HG03175 (cell line): ENCODE results near the gene OR3A2.
"Not testable (repeated sequence)": the region's sequence is repeated elsewhere in the genome, so short reads cannot be mapped to it uniquely, and the experiment has no call there.

Source experiments
- ATAC-seq: cut with Tn5 transposase; IDR thresholded peaks from one replicate; pipeline ENCODE4 v1.9.1; 2021; ENCODE audit warnings: mild to moderate bottlenecking, moderate library complexity; ENCODE audit not compliant: unreplicated experiment

The OR3A2 gene

DNA sequence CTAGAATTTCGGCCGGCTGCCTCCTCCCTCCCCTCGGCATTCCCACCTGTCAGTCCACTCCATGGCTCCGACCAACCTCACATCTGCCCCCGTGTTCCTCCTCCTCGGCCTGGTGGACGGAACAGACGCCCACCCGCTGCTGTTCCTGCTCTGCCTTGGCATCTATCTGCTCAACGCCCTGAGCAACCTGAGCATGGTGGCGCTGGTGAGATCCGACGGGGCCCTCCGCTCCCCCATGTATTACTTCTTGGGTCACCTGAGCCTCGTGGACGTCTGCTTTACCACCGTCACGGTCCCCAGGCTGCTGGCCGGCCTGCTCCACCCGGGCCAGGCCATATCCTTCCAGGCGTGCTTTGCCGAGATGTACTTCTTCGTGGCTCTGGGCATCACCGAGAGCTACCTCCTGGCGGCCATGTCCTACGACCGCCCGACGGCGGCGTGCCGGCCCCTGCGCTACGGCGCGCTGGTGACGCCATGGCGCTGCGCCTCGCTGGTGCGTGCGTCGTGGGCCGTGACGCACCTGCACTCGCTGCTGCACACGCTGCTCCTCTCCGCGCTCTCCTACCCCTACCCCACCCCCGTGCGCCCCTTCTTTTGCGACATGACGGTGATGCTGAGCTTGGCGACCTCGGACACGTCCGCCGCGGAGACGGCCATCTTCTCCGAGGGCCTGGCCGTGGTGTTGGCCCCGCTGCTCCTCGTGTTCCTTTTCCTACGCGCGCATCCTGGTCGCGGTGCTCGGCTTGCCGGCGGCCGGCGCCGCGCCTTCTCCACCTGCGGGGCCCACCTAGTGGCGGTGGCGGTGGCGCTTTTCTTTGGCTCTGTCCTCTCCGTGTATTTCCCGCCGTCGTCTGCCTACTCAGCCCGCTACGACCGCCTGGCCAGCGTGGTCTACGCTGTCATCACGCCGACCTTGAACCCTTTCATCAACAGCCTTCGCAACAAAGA, at the start of gene OR3A2:
TSS of gene OR3A2 (minus strand) at position 440 of the 948 bp plus-strand sequence.
- peak; percentile 59 for ATAC-seq

DNA sequence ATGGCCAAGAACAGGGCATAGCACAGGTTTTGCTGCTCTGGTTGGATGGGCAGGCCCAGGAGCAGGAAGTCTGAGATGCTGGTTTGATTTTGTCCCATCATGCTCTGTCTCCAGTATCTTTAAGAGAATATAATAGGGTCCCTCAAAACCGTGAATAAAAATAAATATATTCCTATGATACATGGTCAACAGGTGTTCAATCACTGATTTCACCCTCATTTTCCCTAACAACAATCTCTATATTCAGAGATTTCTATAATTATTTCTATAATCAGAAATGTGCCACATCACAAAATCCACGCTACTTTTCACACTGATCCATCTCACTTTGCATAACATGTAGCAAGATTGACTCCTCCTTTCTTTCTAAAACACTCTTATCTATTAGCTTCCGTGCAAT, 47.6 kb upstream of the OR3A2 start, which contains the start of gene OR1E2:
TSS of gene OR1E2 (minus strand) at position 101 of the 400 bp plus-strand sequence. CDS start at position 101, 0 bp downstream.
- no peak for ATAC-seq

DNA sequence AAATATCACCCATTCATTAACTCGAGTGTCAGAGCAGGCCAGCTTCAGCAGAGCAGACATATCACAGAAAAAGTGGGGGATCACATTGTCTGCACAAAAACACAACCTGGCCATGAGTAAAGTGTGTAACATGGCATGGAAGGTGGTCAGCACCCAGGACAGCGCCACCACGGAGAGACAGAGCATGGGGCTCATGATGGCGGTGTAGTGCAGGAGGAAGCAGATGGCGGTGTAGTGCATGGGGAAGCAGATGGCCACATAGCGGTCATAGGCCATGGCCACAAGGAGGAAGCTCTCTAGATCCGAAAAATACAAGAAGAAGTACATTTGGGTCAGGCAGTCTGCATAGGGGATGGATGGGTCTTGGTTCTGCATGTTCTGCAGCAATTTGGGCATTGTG, 47.1 kb upstream of the OR3A2 start:
- ATAC-seq, result not testable (repeated sequence)

DNA sequence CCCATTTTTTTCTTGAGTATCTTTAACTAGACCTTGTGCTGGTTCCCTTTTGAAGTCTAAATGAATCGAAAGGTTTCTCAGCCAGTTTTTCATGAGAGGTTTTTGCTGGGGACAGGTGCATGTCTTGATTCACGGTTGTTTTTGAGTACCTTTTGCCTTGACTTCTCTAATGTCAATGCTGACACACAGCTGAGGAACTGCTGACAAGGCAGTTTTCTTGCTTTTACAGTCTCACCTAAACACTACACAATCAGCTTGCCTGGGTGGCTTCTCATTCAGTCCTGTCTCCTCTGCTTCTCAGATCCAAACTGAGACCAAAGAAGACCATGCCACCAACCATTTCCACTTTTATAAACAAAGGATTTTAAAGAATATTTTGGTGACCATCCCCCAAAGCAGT, 32.1 kb upstream of the OR3A2 start:
- no peak for ATAC-seq

DNA sequence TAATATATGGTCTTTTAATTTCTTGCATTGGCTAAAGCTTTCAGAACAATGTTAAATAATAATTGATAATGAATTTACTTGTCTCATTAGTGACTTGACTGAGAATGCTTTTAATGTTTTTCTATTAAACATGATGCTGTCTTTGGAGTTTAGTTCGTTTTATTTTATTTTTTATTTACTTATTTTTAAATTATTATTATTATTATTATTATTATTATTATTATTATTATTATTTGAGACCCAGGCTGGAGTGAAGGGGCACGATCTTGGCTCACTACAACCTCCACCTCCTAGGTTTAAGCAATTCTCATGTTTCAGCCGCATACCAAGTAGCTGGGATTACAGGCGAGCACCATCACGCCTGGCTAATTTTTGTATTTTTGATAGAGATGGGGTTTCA, 29.5 kb upstream of the OR3A2 start:
- no peak for ATAC-seq

DNA sequence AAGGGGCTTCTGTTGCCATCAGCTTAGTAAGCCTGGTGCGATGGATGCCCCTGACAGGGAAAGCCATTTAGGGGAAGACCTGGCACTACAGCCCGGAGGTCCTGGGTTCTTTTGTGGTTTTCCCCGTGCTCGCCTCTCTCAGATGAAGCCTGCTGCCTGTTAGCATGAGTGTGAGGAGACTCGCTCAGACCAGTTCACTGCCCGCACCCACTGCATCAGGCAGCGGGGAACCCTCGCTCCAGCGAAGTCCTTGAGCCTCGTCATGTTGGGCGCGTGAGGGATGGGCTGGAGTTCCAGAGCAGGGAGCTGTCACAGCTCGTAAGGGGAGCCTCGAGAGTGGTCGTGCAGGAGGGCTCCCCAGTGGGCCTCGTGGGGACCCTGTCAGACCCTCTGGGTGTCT, 26.1 kb upstream of the OR3A2 start:
- ATAC-seq, result not testable (repeated sequence)

DNA sequence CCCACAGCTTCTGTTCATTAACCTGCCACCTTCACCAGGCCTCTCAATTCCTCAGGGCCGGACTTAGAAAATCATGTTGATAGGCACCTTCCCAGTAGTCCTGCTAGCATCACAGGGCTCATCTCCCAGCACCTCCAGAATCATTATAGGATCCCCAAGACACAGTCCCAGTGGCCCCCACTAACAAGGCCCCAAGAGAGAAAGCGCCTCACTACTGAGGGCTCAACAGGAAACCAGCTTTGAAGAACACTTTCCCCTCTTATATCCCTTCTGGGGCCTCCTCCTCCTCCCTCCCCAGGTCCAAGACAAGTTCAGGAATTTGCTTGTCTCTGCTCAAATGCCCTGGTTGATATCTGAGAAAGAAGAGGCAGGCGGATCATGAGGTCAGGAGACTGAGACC, 25.0 kb upstream of the OR3A2 start, which contains the start of gene OR3A3:
TSS of gene OR3A3 (plus strand) at position 301 of the 400 bp plus-strand sequence.
- no peak for ATAC-seq

DNA sequence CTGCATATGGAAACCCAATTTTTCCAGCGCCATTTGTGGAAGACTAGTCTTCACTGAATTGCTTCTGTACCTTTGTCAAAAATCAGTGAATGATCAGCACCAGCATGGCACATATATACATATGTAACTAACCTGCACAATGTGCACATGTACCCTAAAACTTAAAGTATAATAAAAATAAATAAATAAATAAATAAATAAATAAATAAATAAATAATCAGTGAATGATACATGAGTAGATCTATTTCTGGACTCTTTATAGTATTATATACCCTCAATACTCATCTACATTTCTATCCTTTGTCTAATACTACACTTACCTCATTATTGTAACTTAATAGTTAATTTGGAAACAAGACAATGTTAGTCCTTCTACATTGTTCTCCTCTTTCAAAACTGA, 17.7 kb upstream of the OR3A2 start:
- ATAC-seq, result not testable (repeated sequence)

DNA sequence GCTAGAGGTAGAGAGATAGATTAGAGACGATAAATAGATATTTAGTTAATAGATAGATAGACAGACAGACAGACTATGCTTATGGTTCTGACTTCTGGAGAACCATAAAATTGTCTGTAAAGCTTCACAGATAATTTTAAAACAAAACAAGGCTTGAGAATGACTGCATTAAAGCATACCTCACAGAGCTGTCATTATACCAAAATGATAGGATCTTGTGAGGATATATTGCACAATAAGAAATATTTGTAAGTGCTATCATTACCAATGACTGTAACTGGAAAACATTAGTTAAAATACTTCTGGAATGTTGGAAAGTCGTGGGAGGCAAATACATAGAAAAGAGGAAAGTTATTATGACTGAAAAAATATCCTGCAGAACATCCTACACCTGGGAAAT, 15.7 kb upstream of the OR3A2 start:
- no peak for ATAC-seq

DNA sequence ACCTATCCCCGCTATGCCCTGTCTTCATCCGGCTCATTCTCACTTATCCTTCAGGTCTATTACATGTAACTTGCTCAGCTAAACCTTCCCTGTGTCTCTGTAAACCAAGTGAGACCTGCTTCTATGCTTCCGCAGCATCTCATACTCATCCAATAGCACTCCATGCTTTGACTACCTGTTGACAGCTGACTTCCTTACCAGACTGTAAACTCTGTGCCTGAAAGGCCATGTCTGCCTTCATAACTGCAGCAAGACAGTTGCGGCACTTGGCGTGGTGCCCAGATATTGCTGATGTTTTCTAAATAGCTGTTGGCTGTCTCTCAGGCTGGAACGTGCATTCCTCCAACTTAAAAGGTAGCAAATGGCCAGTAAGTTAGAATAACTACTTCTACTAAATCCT, 13.9 kb upstream of the OR3A2 start:
- no peak for ATAC-seq

DNA sequence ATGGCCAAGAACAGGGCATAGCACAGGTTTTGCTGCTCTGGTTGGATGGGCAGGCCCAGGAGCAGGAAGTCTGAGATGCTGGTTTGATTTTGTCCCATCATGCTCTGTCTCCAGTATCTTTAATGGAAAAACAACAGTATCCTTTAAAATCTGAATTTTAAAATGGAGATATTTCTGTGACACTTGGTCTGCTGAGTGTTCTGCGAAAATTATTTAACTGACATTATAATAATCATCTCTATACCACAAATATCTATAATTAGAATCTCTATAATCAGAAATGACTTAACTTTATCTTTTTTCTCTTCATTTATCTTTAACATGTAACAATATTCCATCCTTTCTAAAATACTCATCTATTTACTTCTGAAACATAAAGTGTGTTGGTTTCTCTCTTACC, 12.2 kb upstream of the OR3A2 start, which contains the start of gene OR1E1:
TSS of gene OR1E1 (minus strand) at position 101 of the 400 bp plus-strand sequence. CDS start at position 101, 0 bp downstream.
- ATAC-seq, result no peak

DNA sequence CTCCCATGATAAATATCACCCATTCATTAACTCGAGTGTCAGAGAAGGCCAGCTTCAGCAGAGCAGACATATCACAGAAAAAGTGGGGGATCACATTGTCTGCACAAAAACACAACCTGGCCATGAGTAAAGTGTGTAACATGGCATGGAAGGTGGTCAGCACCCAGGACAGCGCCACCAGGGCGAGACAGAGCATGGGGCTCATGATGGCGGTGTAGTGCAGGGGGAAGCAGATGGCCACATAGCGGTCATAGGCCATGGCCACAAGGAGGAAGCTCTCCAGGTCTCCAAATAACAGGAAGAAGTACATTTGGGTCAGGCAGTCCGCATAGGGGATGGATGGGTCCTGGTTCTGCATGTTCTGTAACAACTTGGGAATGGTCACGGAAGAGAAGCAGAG, 11.7 kb upstream of the OR3A2 start:
- ATAC-seq, result not testable (repeated sequence)

DNA sequence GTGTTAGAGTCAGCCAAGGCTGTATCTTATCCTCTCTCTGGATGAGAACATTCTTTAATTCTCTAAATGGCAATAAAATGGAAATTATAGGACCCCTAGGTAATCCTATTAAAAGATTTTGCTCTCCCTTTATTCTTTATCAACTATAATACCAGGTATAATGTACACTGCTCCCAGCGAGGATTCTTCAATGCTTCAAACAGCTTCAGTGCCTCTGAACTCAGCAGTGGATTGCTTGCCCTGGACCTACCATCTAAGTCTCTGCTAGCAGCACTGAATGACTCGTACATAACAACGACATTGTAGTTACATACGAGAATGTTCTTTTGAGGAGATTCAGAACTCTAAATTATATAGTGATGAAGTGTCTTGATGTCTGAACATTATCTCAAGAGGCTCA, 3.7 kb upstream of the OR3A2 start:
- ATAC-seq, result no peak

DNA sequence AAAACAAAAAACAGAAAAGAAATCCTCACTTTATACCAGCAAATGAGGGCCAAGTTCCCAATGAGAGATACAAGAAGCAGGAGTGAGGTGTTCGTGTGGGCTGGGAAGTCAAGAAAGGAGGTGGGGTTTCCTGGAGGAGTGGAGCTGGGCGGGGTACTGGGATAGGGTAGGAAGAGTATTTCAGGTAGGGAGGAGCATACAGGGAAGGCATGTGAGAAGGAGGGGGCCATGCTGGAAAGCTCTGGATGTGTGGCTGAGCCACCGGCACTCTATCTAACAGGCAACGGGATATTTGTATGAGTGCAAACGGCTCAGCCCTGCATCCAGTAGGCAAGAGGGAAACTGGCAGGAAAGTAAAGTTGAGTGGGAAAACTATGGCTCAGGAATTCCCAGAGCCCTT, 4.2 kb downstream of the OR3A2 start:
- no peak for ATAC-seq

DNA sequence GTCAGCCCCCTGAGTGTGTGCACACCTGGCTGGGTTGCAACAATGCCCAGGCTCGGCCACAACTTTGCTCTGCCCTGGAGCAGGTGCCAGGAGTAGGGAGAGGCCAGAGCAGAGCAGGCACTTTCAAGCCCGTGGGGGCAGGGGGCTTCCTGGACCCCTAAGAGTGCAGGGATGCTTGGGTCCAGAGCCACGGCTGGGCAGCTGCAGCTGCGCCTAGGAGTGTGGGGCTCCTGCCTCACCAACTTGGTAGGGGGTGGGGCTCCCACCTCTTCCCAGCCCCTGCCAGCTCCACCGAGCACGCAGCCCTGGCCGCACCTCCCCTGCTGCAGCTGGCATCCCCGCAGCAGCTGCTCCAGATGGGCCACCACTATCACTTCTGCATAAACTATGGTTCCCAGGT, 7.8 kb downstream of the OR3A2 start:
- no peak for ATAC-seq

DNA sequence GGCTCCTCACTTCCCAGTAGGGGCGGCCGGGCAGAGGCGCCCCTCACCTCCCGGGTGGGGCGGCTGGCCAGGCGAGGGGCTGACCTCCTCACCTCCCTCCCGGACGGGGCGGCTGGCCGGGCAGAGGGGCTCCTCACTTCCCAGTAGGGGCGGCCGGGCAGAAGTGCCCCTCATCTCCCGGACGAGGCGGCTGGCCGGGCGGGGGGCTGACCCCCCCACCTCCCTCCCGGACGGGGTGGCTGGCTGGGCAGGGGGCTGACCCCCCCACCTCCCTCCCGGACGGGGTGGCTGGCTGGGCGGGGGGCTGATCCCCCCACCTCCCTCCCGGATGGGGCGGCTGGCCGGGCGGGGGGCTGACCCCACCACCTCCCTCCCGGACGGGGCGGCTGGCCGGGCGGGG, 14.9 kb downstream of the OR3A2 start:
- ATAC-seq, result not testable (repeated sequence)

DNA sequence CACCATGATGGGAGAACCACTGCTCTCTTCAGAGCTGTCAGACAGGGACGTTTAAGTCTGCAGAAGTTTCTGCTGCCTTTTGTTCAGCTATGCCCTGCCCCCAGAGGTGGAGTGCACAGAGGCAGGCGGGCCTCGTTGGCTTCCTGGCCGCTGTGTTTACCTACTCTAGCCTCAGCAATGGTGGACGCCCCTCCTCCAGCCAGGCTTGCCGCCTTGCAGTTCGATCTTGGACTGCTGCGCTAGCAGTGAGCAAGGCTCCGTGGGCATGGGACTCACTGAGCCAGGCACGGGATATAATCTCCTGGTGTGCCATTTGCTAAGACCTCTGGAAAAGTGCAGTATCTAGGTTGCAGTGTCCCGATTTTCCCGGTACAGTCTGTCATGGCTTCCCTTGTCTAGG, 43.3 kb downstream of the OR3A2 start:
- not testable (repeated sequence) for ATAC-seq

DNA sequence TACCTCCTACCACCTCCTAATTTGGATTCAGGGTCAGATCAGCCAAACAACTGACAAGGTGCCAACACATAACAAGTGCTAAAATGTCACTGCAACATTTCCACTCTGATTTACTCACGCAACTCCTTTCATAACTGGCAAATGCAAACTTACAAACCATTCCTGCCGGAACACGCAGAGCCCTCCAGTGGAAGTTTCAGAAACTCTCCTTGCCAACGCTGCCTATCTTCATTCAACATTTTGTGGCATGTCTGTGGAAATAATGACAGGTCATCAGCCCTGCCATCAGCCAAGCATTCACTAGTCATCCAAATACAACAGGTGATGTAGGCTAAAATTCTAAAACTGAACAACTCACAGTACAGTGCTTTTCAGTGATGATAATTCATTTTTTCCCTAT, 50.2 kb downstream of the OR3A2 start:
- no peak for ATAC-seq

DNA sequence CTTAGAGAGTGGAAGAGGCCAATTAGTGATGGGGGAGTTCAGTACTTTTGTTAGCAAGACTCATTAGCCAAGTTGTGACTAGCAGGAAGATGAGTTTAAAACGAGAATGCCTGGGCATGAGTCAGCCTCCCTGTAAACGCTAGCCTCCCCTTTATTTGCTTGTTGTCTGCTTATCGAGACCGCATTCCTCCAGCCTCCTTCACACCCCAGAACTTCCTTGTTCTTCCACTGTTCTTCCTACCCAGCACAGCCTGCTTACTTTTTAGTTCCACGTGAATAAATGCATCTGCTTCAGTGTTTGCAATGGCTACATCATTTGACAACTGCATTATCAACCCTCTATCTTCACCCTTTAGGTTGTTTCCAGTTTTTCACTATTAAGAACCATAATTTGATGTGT, 67.8 kb downstream of the OR3A2 start:
- ATAC-seq, result no peak

DNA sequence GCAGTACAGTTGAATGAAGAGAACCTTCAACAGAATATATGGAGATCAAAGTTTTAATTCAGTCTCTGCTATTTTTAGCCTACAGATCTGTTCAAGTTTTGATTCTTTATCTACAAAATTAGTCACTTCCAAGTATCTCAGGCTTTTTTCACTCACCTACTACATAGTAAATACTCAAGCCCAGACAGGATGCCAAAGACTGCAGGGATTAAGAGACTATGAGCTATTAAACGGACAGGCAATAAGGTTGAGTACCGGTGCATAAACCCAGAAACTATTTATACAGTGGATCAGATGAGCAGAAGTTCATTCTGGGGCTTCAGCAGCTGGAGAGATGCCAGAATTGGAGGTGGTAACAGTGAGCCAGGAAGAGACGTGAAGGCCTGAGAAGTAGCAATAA, 69.3 kb downstream of the OR3A2 start:
- ATAC-seq, result no peak

DNA sequence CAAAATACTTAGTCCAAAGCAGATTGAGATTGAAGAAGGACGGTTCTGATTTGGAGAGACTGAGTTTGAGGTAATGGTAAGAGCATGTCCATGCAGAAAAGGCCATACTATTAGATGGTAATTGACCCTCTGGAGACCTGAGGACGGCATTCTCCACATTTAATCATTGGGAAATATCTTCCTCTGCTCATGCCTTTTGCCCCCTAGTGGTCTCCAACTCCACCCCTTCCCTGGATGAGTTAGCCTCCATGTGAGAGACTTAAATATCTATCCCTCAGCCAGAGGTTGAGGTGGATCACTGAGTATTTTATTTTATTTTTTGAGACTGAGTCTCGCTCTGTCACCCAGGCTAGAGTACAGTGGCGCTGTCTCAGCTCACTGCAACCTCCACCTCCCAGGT, 77.5 kb downstream of the OR3A2 start:
- ATAC-seq, result no peak

DNA sequence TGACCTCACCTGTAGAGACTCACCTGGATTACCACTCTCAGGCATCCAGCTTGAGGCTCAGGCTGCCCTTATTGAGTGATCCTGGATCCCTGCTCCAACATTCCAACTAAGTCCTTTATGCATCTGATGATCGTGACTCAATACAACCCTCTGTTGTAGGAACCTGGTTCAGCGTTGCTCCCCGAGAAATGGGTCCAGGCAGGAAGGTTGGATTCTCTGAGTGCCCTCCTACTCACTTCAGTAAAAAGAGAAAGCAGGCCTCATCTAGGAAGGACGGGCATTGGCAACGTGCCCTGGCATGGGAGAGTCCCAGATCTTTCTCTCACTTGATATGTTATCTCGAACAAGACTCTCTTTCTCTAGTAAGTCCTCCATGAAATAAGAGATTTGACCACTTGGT, 87.8 kb downstream of the OR3A2 start, which contains the start of gene OR3A1:
TSS of gene OR3A1 (minus strand) at position 101 of the 400 bp plus-strand sequence. CDS start 5,778 bp downstream, outside the sequence.
- ATAC-seq, result no peak
